Sigmoid colon (tissue), 4 donors: ENCODE data around the gene CNOT1.

Experiments
- EP300 ChIP-seq, 4 donors: sonication (generic); formaldehyde crosslinking; IDR thresholded peaks; one replicate each; pipeline ENCODE4 v1.6.1; 2017; ENCODE audit warnings: antibody characterized with exemption in 4 of 4
- POLR2A ChIP-seq, 2 donors: fragments of 450-650 bp; IDR thresholded peaks; one replicate each; pipeline ENCODE4 v1.6.1; 2016; ENCODE audit warnings: antibody characterized with exemption in 2 of 2, mild to moderate bottlenecking in 2 of 2, moderate library complexity in 2 of 2
- POLR2AphosphoS5 ChIP-seq, 4 donors: sonication (generic); formaldehyde crosslinking; IDR thresholded peaks; one replicate each; pipeline ENCODE4 v1.6.1; 2017; ENCODE audit warnings: antibody characterized with exemption in 4 of 4
- TF ChIP-seq, protein P1 (sequence below), 4 experiments: fragments of 450-650 bp in 3 of 4; fragments of 200-600 bp in 1 of 4; IDR thresholded peaks; one replicate each; pipeline ENCODE4 v1.5.1; 2016 to 2019; ENCODE audit warnings: antibody characterized with exemption in 4 of 4, mild to moderate bottlenecking in 3 of 4, moderate library complexity in 2 of 4

GRCh38 chr16:58605562-58605961, 24.1 kb downstream of the CNOT1 start:
- TF ChIP-seq, protein P1, sequence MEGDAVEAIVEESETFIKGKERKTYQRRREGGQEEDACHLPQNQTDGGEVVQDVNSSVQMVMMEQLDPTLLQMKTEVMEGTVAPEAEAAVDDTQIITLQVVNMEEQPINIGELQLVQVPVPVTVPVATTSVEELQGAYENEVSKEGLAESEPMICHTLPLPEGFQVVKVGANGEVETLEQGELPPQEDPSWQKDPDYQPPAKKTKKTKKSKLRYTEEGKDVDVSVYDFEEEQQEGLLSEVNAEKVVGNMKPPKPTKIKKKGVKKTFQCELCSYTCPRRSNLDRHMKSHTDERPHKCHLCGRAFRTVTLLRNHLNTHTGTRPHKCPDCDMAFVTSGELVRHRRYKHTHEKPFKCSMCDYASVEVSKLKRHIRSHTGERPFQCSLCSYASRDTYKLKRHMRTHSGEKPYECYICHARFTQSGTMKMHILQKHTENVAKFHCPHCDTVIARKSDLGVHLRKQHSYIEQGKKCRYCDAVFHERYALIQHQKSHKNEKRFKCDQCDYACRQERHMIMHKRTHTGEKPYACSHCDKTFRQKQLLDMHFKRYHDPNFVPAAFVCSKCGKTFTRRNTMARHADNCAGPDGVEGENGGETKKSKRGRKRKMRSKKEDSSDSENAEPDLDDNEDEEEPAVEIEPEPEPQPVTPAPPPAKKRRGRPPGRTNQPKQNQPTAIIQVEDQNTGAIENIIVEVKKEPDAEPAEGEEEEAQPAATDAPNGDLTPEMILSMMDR (IDR thresholded peaks at IDR 0.05) = no peak
- TF ChIP-seq POLR2A (IDR thresholded peaks at IDR 0.05) (no peak), EP300 (IDR thresholded peaks at IDR 0.05) (no peak), POLR2AphosphoS5 (IDR thresholded peaks at IDR 0.05) (no peak)
